ENCODE measurements around the gene GRK3. TPM values are rescaled to one million over a fixed set of nuclear protein-coding genes. Genes with fewer than 3 reads are reported as not detected.

Gene GRK3
- total RNA-seq, 1 donor from 2014 or later: 26.0 TPM

- Mint-ChIP-seq H3K27me3 (no peaks in the 10 kb centered on the region), H3K27ac (no peak overlapping the region), H3K4me3 (ENCODE audit: low read depth) (no peak overlapping the region), H3K36me3 (ENCODE audit: insufficient read depth) (peaks cover 8% of the 10 kb centered on the region), H3K4me1 (ENCODE audit: low read depth) (no peaks in the 10 kb centered on the region), H3K9me3 (ENCODE audit: low read depth) (no peaks in the 10 kb centered on the region)
- DNase-seq (ENCODE audit: low spot score, unreplicated experiment): no peak
- TF ChIP-seq CTCF (IDR thresholded peaks at IDR 0.05; ENCODE audit: unreplicated experiment): no peak
Measured at GRCh38 chr22:25714739-25715138, 150.3 kb downstream of the GRK3 start.

GRCh38 chr22:25716637-25717036, 152.2 kb downstream of the GRK3 start:
- Mint-ChIP-seq H3K4me3 (ENCODE audit: low read depth) (no peak overlapping the region), H3K36me3 (ENCODE audit: insufficient read depth) (peaks cover 5% of the 10 kb centered on the region), H3K9me3 (ENCODE audit: low read depth) (no peaks in the 10 kb centered on the region), H3K27ac (no peak overlapping the region), H3K27me3 (no peaks in the 10 kb centered on the region), H3K4me1 (ENCODE audit: low read depth) (no peaks in the 10 kb centered on the region)
- DNase-seq (ENCODE audit: low spot score, unreplicated experiment): no peak
- no peak for TF ChIP-seq CTCF (IDR thresholded peaks at IDR 0.05; ENCODE audit: unreplicated experiment)

GRCh38 chr22:25718135-25718840, 153.8 kb downstream of the GRK3 start:
- no peaks in the 10 kb centered on the region for H3K4me1 Mint-ChIP-seq (ENCODE audit: low read depth)
- H3K27ac Mint-ChIP-seq: no peak overlapping the region
- H3K36me3 Mint-ChIP-seq (ENCODE audit: insufficient read depth): peaks cover 10% of the 10 kb centered on the region
- no peak for TF ChIP-seq CTCF (IDR thresholded peaks at IDR 0.05; ENCODE audit: unreplicated experiment)
- no peak overlapping the region for H3K4me3 Mint-ChIP-seq (ENCODE audit: low read depth)
- no peak for DNase-seq (ENCODE audit: low spot score, unreplicated experiment)
- H3K9me3 Mint-ChIP-seq (ENCODE audit: low read depth): no peaks in the 10 kb centered on the region
- H3K27me3 Mint-ChIP-seq: no peaks in the 10 kb centered on the region

- Mint-ChIP-seq H3K27me3 (no peaks in the 10 kb centered on the region), H3K27ac (no peak overlapping the region), H3K36me3 (ENCODE audit: insufficient read depth) (peaks cover 10% of the 10 kb centered on the region), H3K4me3 (ENCODE audit: low read depth) (no peak overlapping the region), H3K4me1 (ENCODE audit: low read depth) (peaks cover 7% of the 10 kb centered on the region), H3K9me3 (ENCODE audit: low read depth) (no peaks in the 10 kb centered on the region)
- TF ChIP-seq CTCF (IDR thresholded peaks at IDR 0.05; ENCODE audit: unreplicated experiment): no peak
- DNase-seq (ENCODE audit: low spot score, unreplicated experiment): no peak
Measured at GRCh38 chr22:25722223-25722622, 157.7 kb downstream of the GRK3 start.

- H3K27ac Mint-ChIP-seq: no peak overlapping the region
- H3K27me3 Mint-ChIP-seq: no peaks in the 10 kb centered on the region
- TF ChIP-seq CTCF (IDR thresholded peaks at IDR 0.05; ENCODE audit: unreplicated experiment): no peak
- no peaks in the 10 kb centered on the region for H3K9me3 Mint-ChIP-seq (ENCODE audit: low read depth)
- no peak overlapping the region for H3K4me3 Mint-ChIP-seq (ENCODE audit: low read depth)
- peaks cover 7% of the 10 kb centered on the region for H3K4me1 Mint-ChIP-seq (ENCODE audit: low read depth)
- no peak for DNase-seq (ENCODE audit: low spot score, unreplicated experiment)
- peaks cover 7% of the 10 kb centered on the region for H3K36me3 Mint-ChIP-seq (ENCODE audit: insufficient read depth)
Measured at GRCh38 chr22:25722626-25723025, 158.2 kb downstream of the GRK3 start.

Data from progenitor cell of endocrine pancreas (in vitro differentiated cells).